Sigmoid colon (tissue), 7 donors: ENCODE data around the gene ZNF319. TPM values are rescaled to one million over a fixed set of nuclear protein-coding genes. Genes with fewer than 3 reads are reported as not detected.

Source experiments
- DNase-seq: peaks from one replicate; pipeline ENCODE4 v3.0.0-alpha.2; 2019
- H3K27ac ChIP-seq, 4 donors: fragments of 200-600 bp; sonication (generic); one replicate each; pipeline ENCODE4 v1.5.1; 2016 to 2019; ENCODE audit warnings: mild to moderate bottlenecking in 1 of 4
- H3K27me3 ChIP-seq, 3 donors: fragments of 200-600 bp; sonication (generic); one replicate each; pipeline ENCODE4 v1.5.1; 2019; ENCODE audit warnings: mild to moderate bottlenecking in 1 of 3
- H3K36me3 ChIP-seq, 4 donors: fragments of 200-600 bp; sonication (generic); one replicate each; pipeline ENCODE4 v1.5.1; 2016 to 2019
- H3K4me1 ChIP-seq, 4 donors: fragments of 200-600 bp; sonication (generic); one replicate each; pipeline ENCODE4 v1.5.1; 2017 to 2019
- H3K4me3 ChIP-seq, 4 donors: fragments of 200-600 bp; sonication (generic); one replicate each; pipeline ENCODE4 v1.5.1; 2017 to 2019; ENCODE audit warnings: mild to moderate bottlenecking in 2 of 4, moderate library complexity in 1 of 4
- H3K9me3 ChIP-seq, 4 donors: fragments of 200-600 bp in 3 of 4; sonication (generic) in 3 of 4; one replicate each; pipeline versions ENCODE4 v1.5.1 to v1.6.1; 2013 to 2019
- EP300 ChIP-seq, 4 donors: sonication (generic); formaldehyde crosslinking; IDR thresholded peaks; one replicate each; pipeline ENCODE4 v1.6.1; 2017; ENCODE audit warnings: antibody characterized with exemption in 4 of 4
- POLR2A ChIP-seq, 2 donors: fragments of 450-650 bp; IDR thresholded peaks; one replicate each; pipeline ENCODE4 v1.6.1; 2016; ENCODE audit warnings: antibody characterized with exemption in 2 of 2, mild to moderate bottlenecking in 2 of 2, moderate library complexity in 2 of 2
- POLR2AphosphoS5 ChIP-seq, 4 donors: sonication (generic); formaldehyde crosslinking; IDR thresholded peaks; one replicate each; pipeline ENCODE4 v1.6.1; 2017; ENCODE audit warnings: antibody characterized with exemption in 4 of 4
- WGBS, 2 donors: extraction: QIAGEN DNeasy Blood & Tissue Kit; methylation state at CpG; one replicate each; pipeline ENCODE4 v1.1.7; 2013; 5-methylcytosine and 5-hydroxymethylcytosine counted together
- intact Hi-C: fragments of 100-400 bp; cut with DNase I; formaldehyde crosslinking; loops from one replicate; pipeline ENCODE4 v1.15.1; 2023
- polyA plus RNA-seq, 3 donors: library from polyadenylated mRNA; stranded (reverse); fragments of 200-250 nt; gene quantifications; one replicate each; pipeline ENCODE4 v1.2.3, GENCODE V29; 2013
- total RNA-seq, 4 donors: library from RNA; depleted of rRNA; stranded (reverse); fragments of >200 nt; gene quantifications; one replicate each; pipeline ENCODE4 v1.1.0, GENCODE V29; 2016
- TF ChIP-seq, protein P1 (sequence below), 4 experiments: fragments of 450-650 bp in 3 of 4; fragments of 200-600 bp in 1 of 4; IDR thresholded peaks; one replicate each; pipeline ENCODE4 v1.5.1; 2016 to 2019; ENCODE audit warnings: antibody characterized with exemption in 4 of 4, mild to moderate bottlenecking in 3 of 4, moderate library complexity in 2 of 4
- donor health status: healthy with polysubstance abuse.
- donor health status: Bipolar disorder and iron deficiency.
- donor health status: healthy.

Gene ZNF319
- total and polyA plus RNA-seq, 7 donors = 1.2 to 5.7 (median 4.8) TPM

DNA sequence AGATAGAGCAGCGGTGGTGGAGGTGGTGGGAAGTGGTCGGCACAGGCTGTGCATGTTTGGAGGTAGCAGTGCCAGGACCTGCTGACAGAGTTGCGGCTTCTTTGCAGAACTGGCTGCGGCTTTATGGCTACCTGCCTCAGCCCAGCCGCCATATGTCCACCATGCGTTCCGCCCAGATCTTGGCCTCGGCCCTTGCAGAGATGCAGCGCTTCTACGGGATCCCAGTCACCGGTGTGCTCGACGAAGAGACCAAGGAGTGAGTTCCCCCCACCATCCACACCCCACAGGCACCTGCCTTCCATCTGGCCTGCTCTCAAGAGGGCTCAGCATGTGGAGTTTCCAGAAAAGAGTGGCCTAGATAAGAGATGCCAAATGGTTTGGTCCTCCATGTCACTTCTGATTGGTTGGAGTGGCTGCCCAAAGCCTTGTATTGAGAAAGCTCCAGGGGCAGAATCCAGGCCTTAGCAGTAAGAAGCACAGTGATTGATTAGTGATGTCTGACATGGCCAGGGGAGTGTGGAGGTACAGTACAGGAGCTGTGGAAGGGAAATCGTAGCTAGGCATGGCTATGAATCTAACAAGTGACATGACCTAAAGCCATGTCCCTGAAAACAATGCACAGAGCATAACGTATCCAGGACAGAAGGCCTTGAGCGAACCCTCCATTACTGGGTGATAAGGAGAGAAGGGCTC is 37.0 kb upstream of the ZNF319 start:
- WGBS, 2 donors = 96% methylated on average over 16 of the region's 16 CpGs
- intact Hi-C loops = no loop called here
- no peak for DNase-seq
- no peak for TF ChIP-seq EP300 (IDR thresholded peaks at IDR 0.05)
- TF ChIP-seq POLR2AphosphoS5 (IDR thresholded peaks at IDR 0.05) = no peak
- no peak for TF ChIP-seq POLR2A (IDR thresholded peaks at IDR 0.05)
- TF ChIP-seq, protein P1, sequence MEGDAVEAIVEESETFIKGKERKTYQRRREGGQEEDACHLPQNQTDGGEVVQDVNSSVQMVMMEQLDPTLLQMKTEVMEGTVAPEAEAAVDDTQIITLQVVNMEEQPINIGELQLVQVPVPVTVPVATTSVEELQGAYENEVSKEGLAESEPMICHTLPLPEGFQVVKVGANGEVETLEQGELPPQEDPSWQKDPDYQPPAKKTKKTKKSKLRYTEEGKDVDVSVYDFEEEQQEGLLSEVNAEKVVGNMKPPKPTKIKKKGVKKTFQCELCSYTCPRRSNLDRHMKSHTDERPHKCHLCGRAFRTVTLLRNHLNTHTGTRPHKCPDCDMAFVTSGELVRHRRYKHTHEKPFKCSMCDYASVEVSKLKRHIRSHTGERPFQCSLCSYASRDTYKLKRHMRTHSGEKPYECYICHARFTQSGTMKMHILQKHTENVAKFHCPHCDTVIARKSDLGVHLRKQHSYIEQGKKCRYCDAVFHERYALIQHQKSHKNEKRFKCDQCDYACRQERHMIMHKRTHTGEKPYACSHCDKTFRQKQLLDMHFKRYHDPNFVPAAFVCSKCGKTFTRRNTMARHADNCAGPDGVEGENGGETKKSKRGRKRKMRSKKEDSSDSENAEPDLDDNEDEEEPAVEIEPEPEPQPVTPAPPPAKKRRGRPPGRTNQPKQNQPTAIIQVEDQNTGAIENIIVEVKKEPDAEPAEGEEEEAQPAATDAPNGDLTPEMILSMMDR (IDR thresholded peaks at IDR 0.05) = no peak
- H3K4me3 ChIP-seq = no peak overlapping the region
- H3K27ac ChIP-seq = no peak overlapping the region
- H3K36me3 ChIP-seq = peaks cover 0 to 48% (median 4%) of the 10 kb centered on the region in 4 donors
- peaks cover 0 to 9% (median 7%) of the 10 kb centered on the region in 4 donors for H3K4me1 ChIP-seq
- H3K9me3 ChIP-seq = no peaks in the 10 kb centered on the region
- H3K27me3 ChIP-seq = no peaks in the 10 kb centered on the region

DNA sequence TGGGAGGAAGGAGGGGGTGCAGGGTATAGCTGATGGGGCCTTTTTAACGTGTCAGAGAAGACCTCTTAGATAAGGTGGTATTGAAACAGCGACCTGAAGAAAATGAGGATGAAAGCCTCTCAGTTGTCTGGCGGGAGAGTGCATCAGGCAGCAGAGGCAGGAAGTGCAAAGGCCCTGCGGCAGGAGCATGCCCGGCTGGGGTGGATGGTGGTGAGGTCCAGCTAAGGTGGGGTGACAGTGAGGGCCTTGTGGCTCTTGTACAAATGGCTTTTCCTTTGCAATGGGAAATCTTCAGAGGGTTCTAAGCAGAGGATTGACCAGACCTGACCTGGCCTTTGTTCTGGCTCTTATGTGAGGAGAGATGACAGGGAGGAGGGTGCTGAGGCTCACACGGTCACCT is 36.5 kb upstream of the ZNF319 start:
- TF ChIP-seq POLR2A (IDR thresholded peaks at IDR 0.05) = no peak
- intact Hi-C loops = no loop called here
- Histone ChIP-seq H3K27ac (no peak overlapping the region), H3K36me3 (peaks cover 0 to 42% (median 3%) of the 10 kb centered on the region in 4 donors), H3K4me3 (no peak overlapping the region), H3K27me3 (no peaks in the 10 kb centered on the region), H3K9me3 (no peaks in the 10 kb centered on the region), H3K4me1 (peaks cover 0 to 11% (median 7%) of the 10 kb centered on the region in 4 donors)
- no peak for DNase-seq
- WGBS, 2 donors = 94 to 95% methylated on average over 6 of the region's 6 CpGs

DNA sequence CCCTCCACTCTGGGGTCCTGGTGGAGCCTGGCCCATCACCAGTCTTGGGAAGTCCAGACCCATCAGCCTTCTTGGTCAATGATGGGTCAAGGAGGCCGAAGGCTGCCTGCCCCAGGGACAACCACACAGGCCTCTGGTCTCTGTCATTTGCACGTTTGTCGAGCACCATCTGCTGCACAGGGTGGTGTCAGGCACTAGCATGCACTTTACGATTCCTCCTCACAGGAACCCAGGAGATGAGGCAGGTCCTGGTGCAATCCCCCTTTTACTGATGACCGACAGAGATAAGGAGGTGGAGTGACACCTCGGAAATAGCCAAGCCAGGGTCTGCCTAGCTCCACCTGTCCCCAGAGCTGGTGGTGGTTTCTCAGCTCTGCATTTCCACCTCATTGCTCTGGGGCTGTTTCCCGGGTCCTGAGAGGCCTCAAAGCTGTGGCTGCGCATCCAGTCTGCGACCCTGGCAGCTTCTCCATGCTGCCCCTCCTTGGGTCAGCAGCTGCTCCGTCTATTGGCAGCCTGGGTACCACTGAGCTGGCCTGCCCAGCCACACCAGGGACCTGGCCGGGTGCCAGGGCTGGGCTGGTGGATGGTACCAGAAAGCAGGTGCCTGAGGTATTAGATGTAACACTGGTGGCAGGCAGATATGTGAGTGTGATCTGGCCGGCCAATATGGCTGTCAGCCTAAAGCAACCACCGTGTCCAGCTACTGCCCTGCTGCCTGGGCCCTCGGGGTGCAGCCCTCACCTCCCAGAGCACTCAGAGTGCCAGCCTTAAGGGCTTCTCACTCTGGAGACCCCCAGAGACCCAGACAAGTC is 35.1 kb upstream of the ZNF319 start:
- no peak for DNase-seq
- Histone ChIP-seq H3K4me3 (no peak overlapping the region), H3K36me3 (peaks cover 0 to 30% (median 0%) of the 10 kb centered on the region in 4 donors), H3K27me3 (no peaks in the 10 kb centered on the region), H3K4me1 (peaks cover 0 to 15% (median 9%) of the 10 kb centered on the region in 4 donors), H3K9me3 (no peaks in the 10 kb centered on the region), H3K27ac (no peak overlapping the region)
- intact Hi-C loops = no loop called here
- no peak for TF ChIP-seq EP300 (IDR thresholded peaks at IDR 0.05)
- TF ChIP-seq, protein P1 (IDR thresholded peaks at IDR 0.05) = no peak
- no peak for TF ChIP-seq POLR2AphosphoS5 (IDR thresholded peaks at IDR 0.05)
- TF ChIP-seq POLR2A (IDR thresholded peaks at IDR 0.05) = no peak
- 81 to 88% methylated on average over 14 of the region's 14 CpGs for WGBS, 2 donors

DNA sequence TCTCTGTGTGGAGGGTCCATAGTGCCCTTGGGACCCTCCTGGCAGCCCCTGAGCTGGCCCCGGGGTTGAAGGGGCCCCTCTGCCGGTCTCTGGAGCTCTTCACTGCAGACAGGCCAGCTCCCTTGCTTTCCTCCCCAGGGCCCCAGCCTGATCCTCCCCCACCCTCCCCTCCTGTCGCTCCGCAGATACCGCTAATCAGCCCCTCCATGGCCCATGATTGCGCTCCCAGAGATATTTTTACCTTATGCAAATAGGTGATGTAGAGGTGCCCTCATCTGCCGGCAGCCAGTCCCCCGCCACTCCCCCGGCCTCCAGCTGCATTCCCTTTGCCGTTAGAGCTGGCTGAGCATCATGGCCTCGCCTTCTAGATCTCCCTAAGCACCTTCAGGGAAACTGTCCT is 34.3 kb upstream of the ZNF319 start:
- Histone ChIP-seq H3K9me3 (no peaks in the 10 kb centered on the region), H3K4me3 (no peak overlapping the region), H3K4me1 (peaks cover 0 to 15% (median 9%) of the 10 kb centered on the region in 4 donors), H3K36me3 (peaks cover 0 to 22% (median 0%) of the 10 kb centered on the region in 4 donors), H3K27me3 (no peaks in the 10 kb centered on the region), H3K27ac (no peak overlapping the region)
- WGBS, 2 donors = 84 to 85% methylated on average over 11 of the region's 11 CpGs
- intact Hi-C loops = no loop called here
- no peak for DNase-seq
- TF ChIP-seq POLR2A (IDR thresholded peaks at IDR 0.05) (no peak), POLR2AphosphoS5 (IDR thresholded peaks at IDR 0.05) (no peak), EP300 (IDR thresholded peaks at IDR 0.05) (no peak)
- TF ChIP-seq, protein P1 (IDR thresholded peaks at IDR 0.05) = no peak

DNA sequence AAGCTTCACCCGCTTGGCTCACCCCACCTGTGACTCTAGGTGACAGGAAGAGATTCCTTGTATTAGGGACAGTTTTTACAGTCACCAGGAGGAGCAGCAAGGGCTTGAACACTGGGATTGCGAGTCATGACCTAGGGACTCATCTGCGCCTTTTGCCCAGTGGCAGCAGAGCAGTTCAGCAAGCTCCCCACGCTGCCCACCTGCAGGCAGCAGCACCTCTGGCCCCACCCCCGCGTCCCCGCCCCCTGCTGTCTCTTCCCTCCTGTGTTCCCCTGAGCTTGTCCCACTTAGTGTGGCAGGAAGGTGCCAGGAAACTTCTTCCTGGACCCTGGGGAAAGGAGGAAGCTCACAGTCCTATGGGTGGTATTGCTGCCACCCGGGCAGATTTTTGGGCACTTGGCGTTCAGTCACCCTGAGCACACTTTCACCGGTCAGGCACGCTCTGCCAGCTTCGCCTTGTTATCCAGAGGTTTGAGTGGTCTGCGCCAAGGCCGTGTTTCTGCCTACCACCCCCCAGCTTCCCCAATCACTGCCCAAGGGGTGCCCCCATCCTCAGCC is 33.7 kb upstream of the ZNF319 start:
- H3K27ac ChIP-seq = no peak overlapping the region
- intact Hi-C loops = no loop called here
- peaks cover 0 to 15% (median 9%) of the 10 kb centered on the region in 4 donors for H3K4me1 ChIP-seq
- H3K36me3 ChIP-seq = peaks cover 0 to 16% (median 0%) of the 10 kb centered on the region in 4 donors
- no peak for DNase-seq
- H3K4me3 ChIP-seq = no peak overlapping the region
- no peaks in the 10 kb centered on the region for H3K27me3 ChIP-seq
- H3K9me3 ChIP-seq = no peaks in the 10 kb centered on the region
- WGBS, 2 donors = 89 to 91% methylated on average over 14 of the region's 14 CpGs
- no peak for TF ChIP-seq POLR2A (IDR thresholded peaks at IDR 0.05)
- TF ChIP-seq, protein P1 (IDR thresholded peaks at IDR 0.05) = no peak
- TF ChIP-seq EP300 (IDR thresholded peaks at IDR 0.05) = no peak
- TF ChIP-seq POLR2AphosphoS5 (IDR thresholded peaks at IDR 0.05) = no peak
